NCI-H774 (cell line): Measurements from ENCODE around the gene WDR6.

ENCODE experiments used
- DNase-seq: peaks from one replicate; lab custom pipeline; 2025; lab: John Stamatoyannopoulos, UW

WDR6 gene

DNA sequence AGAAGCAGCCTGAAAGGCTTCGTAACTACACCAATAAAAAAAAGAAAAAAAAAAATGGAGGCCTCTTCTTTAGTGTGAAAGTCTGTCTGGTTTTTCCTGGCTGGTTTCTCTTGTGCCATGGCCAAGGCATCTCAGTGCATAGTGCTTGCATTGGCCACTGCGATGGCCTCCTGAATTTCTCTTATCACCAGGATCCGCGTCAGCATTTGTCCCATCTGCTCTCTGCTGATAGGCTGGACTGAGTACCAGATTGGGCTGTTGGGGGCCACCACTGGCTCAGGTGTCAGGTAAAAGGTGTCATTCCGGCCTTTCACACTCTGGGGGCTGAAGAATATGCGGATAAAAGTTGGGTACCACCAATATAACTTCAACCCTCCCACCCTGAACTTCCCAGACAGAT lies 23.1 kb downstream of the WDR6 start:
- no peak for DNase-seq

DNA sequence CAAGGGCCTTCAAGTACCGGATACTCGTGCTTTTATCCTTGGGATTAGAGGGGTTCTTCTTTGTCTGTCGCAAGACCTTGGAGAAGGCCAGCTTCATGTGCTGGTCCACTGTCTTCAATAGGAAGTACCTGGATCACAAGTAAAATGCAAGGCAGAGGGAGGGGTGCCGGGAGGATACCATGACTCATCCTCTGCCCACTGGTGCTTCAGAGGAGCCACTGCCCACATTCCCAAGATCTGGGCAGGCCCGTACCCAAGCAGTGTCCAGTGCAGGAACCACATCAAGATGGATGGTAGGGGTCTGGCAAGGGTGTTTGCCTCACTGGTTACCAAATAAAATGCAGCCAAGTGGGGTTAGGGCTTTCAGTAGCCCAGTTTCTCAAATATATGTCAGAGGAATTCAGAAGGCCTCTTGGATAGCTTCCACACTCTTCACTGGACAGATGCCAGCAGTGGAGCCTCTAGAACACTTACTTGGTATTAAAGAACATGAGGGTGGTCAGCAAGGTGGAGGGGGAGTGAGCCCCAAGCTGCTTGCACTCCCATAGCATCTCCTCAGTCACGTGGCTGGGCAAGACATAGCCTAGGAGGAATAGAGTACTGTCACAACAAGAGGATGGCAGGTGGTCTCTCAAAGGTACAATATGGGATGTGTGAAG lies 25.6 kb downstream of the WDR6 start:
- DNase-seq: no peak

DNA sequence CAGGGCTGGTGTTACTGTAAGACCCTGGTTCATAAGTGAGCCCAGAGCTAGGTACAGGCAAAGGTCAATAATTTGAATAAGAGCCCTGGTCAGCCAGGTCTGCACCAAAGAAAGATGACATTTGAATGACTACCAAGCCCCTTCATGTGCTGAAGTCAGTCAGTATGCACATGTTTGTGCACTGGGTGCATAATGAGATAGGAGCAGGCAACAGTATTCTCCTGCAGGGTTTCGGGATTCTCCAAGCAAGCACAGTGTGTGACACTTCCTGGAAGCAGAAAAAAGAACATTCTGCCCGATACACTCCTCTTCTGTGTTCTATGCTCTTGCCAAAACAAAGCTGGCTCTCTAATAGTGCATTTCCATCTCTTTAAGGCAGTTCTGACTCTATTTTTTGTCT lies 27.5 kb downstream of the WDR6 start:
- DNase-seq: no peak

DNA sequence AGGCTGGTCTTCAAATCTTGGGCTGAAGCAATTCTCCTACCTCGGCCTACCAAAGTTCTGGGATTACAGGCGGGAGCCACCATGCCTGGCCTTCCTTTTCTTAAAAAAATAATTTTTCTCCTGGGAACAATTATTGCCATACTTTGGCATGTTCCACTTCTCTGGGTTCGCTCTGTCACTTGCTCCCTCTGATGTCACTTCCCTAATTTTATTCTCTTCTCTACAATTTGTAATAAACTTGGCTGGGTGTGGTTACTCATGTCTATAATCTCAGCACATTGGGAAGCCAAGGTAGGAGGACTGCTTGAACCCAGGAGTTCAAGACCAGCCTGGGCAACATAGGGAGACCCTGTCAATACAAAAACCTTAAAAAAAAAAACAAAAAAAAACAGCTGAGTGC lies 28.1 kb downstream of the WDR6 start:
- DNase-seq: no peak

DNA sequence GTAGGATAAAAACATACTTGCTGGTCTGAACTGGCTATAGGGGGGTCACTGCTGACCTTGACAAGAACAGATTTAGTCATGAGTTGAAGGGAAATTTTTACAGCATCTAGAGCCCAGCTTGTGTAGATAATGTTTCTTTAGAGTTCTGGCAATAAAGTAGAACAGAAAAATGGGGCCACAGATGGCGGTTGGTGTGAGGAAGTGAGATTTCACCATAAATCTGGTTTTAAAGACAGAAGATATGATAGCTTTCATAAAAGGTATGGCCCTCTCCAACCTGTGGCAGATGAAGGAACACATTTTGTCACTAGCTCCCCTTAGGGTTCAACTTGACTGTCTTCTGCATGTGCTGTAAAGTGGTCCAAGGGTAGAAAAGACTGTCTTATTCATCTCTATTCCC lies 46.4 kb downstream of the WDR6 start:
- DNase-seq: no peak

DNA sequence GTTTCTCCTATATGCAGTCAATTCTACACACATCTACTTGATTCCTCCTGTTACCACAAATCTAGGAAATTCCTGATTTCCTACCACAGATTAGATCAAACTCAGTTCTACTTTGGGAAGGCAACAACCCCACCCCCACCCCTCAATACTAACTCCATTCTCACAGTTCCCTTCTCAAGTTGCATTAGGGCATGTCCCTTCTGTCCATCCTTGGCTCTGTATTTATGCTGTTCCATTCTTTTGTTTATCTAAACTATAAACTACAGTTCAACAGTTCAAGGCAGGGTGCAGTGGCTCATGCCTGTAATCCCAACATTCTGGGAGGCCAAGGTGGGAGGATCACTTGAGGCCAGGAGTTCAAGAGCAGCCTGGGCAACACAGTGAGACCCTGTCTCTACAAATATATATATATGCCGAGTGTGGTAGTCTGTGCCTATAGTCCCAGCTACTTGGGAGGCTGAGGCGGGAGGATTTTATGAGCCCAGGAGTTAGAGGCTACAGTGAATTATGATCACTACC lies 47.2 kb downstream of the WDR6 start:
- no peak for DNase-seq

DNA sequence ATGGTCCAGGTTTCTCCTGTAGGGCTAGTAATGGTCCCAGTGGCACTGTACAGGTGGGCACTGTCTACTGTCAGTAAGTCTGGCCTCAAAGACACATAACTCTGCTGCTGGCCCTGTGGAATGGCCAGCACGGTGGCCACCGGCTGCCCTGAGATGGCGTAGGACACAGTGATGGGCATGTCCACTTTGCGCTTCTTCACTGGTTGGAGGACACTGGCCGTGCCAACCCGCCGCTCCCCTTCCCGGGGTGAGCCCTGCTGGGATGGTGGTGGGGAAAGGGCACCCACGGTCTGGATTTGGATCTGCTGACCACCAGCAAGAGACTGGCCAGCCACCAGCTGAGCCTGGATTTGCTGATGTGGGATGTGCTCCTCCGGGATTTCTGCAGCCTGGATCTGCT lies 50.1 kb downstream of the WDR6 start:
- DNase-seq: no peak

DNA sequence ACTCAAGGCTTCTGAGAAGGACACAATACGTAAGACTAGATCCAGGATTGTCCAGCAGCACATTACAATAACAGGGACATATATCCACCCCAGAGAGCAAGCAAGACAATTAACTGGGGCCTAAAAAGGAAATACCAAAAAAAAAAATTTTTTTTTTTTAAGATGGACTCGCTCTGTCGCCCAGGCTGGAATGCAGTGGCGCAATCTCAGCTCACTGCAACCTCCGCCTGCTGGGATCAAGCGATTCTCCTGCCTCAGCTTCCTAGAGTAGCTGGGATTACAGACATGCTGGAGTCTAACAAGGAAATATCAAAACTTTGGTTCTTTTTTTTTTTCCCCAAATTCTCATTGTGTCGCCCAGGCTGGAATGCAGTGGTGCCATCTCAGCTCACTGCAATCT lies 50.8 kb downstream of the WDR6 start:
- DNase-seq: no peak
